ENCODE measurements around the gene CLGN. TPM values are rescaled to one million over a fixed set of nuclear protein-coding genes. Genes with fewer than 3 reads are reported as not detected.

CLGN gene
- total and polyA plus RNA-seq, 10 of the 15 experiments (the other 5 are each of a cell fraction or from before 2014, with no cell fraction given) = 0.11 to 1.0 (median 0.62) TPM

DNA sequence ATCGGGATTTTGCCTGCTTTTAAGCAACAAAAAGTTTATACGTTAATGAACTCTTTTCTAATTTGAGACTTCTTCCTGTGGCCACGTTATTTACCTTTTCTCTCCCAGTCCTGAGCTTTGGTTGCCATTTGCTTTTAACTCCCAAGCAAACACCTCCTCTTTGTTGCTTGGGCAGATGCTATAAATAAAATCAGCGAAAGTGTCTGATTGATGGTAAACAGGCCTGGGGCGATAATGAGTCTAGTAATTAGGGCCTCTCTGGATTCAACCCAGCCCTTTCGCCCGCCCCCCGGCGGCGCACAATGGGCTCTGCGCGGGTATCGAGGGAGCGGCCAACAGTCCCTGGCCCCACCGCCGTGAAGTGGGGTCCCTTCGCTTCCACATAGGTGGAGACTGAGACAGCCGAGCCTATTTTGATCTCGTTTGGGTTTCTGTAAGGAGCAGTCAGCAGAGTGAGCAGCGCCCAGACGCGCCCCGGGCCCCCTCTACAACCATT is 790 bp downstream of the CLGN start:
- H3K36me3 ChIP-seq (ENCODE audit: control insufficient read depth in 2 of 2, insufficient read depth in 2 of 2, low read length in 1 of 2) = no peaks in the 10 kb centered on the region
- peaks cover 5% of the 10 kb centered on the region; the same call in 1 of the 2 replicates for H3K4me1 ChIP-seq (ENCODE audit: control insufficient read depth, insufficient read depth, low read length)
- DNase-seq (ENCODE audit: low read depth, low spot score) (no peak), FAIRE-seq (no peak), ATAC-seq (peak; percentile 52)
- H3K4me2 ChIP-seq (ENCODE audit: control insufficient read depth, insufficient read depth) = peak overlapping the region; percentile 97
- intact Hi-C loops (cut with micrococcal nuclease; ENCODE audit: unreplicated experiment) = loop anchor here (5.0 kb wide), 1 partner anchor 426 kb away; no protein-coding TSS in a partner anchor
- no peak for TF ChIP-seq ZZZ3 (IDR thresholded peaks at IDR 0.05; ENCODE audit: control insufficient read depth, insufficient read length, low read depth)
- TF ChIP-seq, protein P1, sequence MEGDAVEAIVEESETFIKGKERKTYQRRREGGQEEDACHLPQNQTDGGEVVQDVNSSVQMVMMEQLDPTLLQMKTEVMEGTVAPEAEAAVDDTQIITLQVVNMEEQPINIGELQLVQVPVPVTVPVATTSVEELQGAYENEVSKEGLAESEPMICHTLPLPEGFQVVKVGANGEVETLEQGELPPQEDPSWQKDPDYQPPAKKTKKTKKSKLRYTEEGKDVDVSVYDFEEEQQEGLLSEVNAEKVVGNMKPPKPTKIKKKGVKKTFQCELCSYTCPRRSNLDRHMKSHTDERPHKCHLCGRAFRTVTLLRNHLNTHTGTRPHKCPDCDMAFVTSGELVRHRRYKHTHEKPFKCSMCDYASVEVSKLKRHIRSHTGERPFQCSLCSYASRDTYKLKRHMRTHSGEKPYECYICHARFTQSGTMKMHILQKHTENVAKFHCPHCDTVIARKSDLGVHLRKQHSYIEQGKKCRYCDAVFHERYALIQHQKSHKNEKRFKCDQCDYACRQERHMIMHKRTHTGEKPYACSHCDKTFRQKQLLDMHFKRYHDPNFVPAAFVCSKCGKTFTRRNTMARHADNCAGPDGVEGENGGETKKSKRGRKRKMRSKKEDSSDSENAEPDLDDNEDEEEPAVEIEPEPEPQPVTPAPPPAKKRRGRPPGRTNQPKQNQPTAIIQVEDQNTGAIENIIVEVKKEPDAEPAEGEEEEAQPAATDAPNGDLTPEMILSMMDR (IDR thresholded peaks at IDR 0.05 in 2 of 3, conservative IDR thresholded peaks at IDR 0.05 in 1 of 3; ENCODE audit: control insufficient read depth in 2 of 3, extremely low read depth in 1 of 3, insufficient read depth in 1 of 3, low read depth in 3 of 3, low read length in 3 of 3) = 0 out of 6 replicates have a peak, but pooled peaks of 1 of the 3 experiments have one; percentile 3
- CTCF ChIA-PET = interaction anchor here (0.6 kb wide), 1 partner anchor 95 kb away, joined by 3 read pairs; no protein-coding TSS in a partner anchor
- POLR2A ChIA-PET = no interaction called here
- in situ Hi-C loops (cut with MboI) = no loop called here
- no peaks in the 10 kb centered on the region for H3K9me3 ChIP-seq (replicated peaks; ENCODE audit: control insufficient read depth, insufficient read depth, low read length)
- SMC1A ChIA-PET (ENCODE audit: uncharacterized antibody, unreplicated experiment) = no interaction called here
- H3K4me3 ChIP-seq = peak overlapping the region; percentile 55; the same call in 1 of the 2 replicates
- RAD21 ChIA-PET (ENCODE audit: unreplicated experiment) = no interaction called here
- no peaks in the 10 kb centered on the region for H3K79me2 ChIP-seq (ENCODE audit: control insufficient read depth, insufficient read depth, low read length)
- no TSS peak for BruUV-seq (replicated peaks)
- H3K9ac ChIP-seq (ENCODE audit: control insufficient read depth, insufficient read depth, low read length) = no peak overlapping the region; the same call in 1 of the 2 replicates
- H4K20me1 ChIP-seq (ENCODE audit: control insufficient read depth, insufficient read depth) = no peaks in the 10 kb centered on the region
- peak overlapping the region; percentile 95 for H2AFZ ChIP-seq (ENCODE audit: control insufficient read depth, low read depth, low read length)
- peaks cover 0 to 5% of the 10 kb centered on the region in 2 experiments; a peak in 2 of 4 replicates for H3K27me3 ChIP-seq (replicated peaks in 1 of 2; ENCODE audit: control insufficient read depth in 2 of 2, insufficient read depth in 2 of 2, low read length in 1 of 2)
- H3K27ac ChIP-seq (ENCODE audit: control insufficient read depth, insufficient read depth) = no peak overlapping the region
- 8% methylated on average over 23 of the region's 23 CpGs for WGBS (ENCODE audit: insufficient coverage, insufficient replicate concordance, low lambda C conversion rate, missing lambda C conversion rate)

DNA sequence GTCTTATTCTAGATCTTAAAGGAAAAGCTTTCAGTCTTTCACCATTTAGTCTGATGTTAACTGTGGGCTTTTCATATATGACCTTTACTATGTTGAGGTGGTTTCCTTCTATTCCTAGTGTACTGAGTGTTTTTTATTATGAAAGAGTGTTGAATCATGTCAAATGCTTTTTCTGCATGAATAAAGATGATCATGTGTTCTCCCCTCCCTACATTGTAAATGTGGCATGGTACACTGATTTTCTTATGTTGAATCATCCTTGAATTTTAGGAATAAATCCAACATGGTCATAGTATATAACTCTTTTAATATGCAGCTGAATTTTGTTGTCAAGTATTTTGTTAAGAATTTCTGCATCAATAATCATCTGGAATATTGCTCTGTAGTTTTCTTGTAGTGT is 4.3 kb downstream of the CLGN start:
- no peaks in the 10 kb centered on the region for H3K9me3 ChIP-seq (replicated peaks; ENCODE audit: control insufficient read depth, insufficient read depth, low read length)
- intact Hi-C loops (cut with micrococcal nuclease; ENCODE audit: unreplicated experiment) = no loop called here
- FAIRE-seq = peak; percentile 31
- ChIA-PET SMC1A (ENCODE audit: uncharacterized antibody, unreplicated experiment) (no interaction called here), CTCF (no interaction called here), POLR2A (no interaction called here), RAD21 (ENCODE audit: unreplicated experiment) (no interaction called here)
- no peaks in the 10 kb centered on the region for H3K36me3 ChIP-seq (ENCODE audit: control insufficient read depth in 2 of 2, insufficient read depth in 2 of 2, low read length in 1 of 2)
- no peak overlapping the region for H3K4me3 ChIP-seq
- H3K4me1 ChIP-seq (ENCODE audit: control insufficient read depth, insufficient read depth, low read length) = peaks cover 5% of the 10 kb centered on the region; the same call in 1 of the 2 replicates
- no peak overlapping the region for H3K27ac ChIP-seq (ENCODE audit: control insufficient read depth, insufficient read depth)
- no peak overlapping the region for H3K9ac ChIP-seq (ENCODE audit: control insufficient read depth, insufficient read depth, low read length)
- TF ChIP-seq MXI1 (IDR thresholded peaks at IDR 0.05; ENCODE audit: low read depth, low read length) (no peak), TARDBP (IDR thresholded peaks at IDR 0.05; ENCODE audit: borderline replicate concordance) (no peak), EP300 (IDR thresholded peaks at IDR 0.05; ENCODE audit: borderline replicate concordance in 1 of 2, control insufficient read depth in 1 of 2, low read depth in 2 of 2, low read length in 2 of 2) (no peak), YY1 (IDR thresholded peaks at IDR 0.05; ENCODE audit: low read depth, low read length) (no peak), RAD51 (IDR thresholded peaks at IDR 0.05) (no peak), PAX8 (IDR thresholded peaks at IDR 0.05) (no peak), SMARCA5 (IDR thresholded peaks at IDR 0.05) (no peak), CHD2 (IDR thresholded peaks at IDR 0.05; ENCODE audit: borderline replicate concordance, low read depth, low read length) (no peak)
- TF ChIP-seq, protein P2, sequence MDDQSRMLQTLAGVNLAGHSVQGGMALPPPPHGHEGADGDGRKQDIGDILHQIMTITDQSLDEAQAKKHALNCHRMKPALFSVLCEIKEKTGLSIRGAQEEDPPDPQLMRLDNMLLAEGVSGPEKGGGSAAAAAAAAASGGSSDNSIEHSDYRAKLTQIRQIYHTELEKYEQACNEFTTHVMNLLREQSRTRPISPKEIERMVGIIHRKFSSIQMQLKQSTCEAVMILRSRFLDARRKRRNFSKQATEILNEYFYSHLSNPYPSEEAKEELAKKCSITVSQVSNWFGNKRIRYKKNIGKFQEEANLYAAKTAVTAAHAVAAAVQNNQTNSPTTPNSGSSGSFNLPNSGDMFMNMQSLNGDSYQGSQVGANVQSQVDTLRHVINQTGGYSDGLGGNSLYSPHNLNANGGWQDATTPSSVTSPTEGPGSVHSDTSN (IDR thresholded peaks at IDR 0.05; ENCODE audit: insufficient replicate concordance, low read depth, low read length) = no peak
- TF ChIP-seq, protein P3, sequence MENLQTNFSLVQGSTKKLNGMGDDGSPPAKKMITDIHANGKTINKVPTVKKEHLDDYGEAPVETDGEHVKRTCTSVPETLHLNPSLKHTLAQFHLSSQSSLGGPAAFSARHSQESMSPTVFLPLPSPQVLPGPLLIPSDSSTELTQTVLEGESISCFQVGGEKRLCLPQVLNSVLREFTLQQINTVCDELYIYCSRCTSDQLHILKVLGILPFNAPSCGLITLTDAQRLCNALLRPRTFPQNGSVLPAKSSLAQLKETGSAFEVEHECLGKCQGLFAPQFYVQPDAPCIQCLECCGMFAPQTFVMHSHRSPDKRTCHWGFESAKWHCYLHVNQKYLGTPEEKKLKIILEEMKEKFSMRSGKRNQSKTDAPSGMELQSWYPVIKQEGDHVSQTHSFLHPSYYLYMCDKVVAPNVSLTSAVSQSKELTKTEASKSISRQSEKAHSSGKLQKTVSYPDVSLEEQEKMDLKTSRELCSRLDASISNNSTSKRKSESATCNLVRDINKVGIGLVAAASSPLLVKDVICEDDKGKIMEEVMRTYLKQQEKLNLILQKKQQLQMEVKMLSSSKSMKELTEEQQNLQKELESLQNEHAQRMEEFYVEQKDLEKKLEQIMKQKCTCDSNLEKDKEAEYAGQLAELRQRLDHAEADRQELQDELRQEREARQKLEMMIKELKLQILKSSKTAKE (IDR thresholded peaks at IDR 0.05; ENCODE audit: low read depth, poor library complexity, severe bottlenecking) = no peak
- peaks cover 0 to 5% of the 10 kb centered on the region in 2 experiments; a peak in 2 of 4 replicates for H3K27me3 ChIP-seq (replicated peaks in 1 of 2; ENCODE audit: control insufficient read depth in 2 of 2, insufficient read depth in 2 of 2, low read length in 1 of 2)
- in situ Hi-C loops (cut with MboI) = no loop called here
- no TSS peak for BruUV-seq (replicated peaks)
- H3K4me2 ChIP-seq (ENCODE audit: control insufficient read depth, insufficient read depth) = no peak overlapping the region
- no peaks in the 10 kb centered on the region for H4K20me1 ChIP-seq (ENCODE audit: control insufficient read depth, insufficient read depth)
- no peak for DNase-seq (ENCODE audit: low read depth, low spot score)
- no peak overlapping the region for H2AFZ ChIP-seq (ENCODE audit: control insufficient read depth, low read depth, low read length)
- ATAC-seq = no peak
- no peaks in the 10 kb centered on the region for H3K79me2 ChIP-seq (ENCODE audit: control insufficient read depth, insufficient read depth, low read length)
